ENCODE results near the gene TBC1D2.
"Not testable (repeated sequence)": the region's sequence is repeated elsewhere in the genome, so short reads cannot be mapped to it uniquely, and the experiment has no call there.

Gene TBC1D2

GRCh38 chr9:98175028-98175569 lies 80.3 kb downstream of the TBC1D2 start:
- Histone ChIP-seq H3K9me3 (ENCODE audit: control insufficient read depth in 1 of 2, low read length in 2 of 2) (no peaks in the 10 kb centered on the region), H3K4me3 (ENCODE audit: low read depth in 1 of 2, low read length in 2 of 2) (no peak overlapping the region), H3K36me3 (ENCODE audit: control insufficient read depth in 1 of 2, insufficient read depth in 2 of 2, low read length in 2 of 2) (no peaks in the 10 kb centered on the region), H3K27me3 (ENCODE audit: low read depth, low read length) (no peaks in the 10 kb centered on the region), H3K27ac (ENCODE audit: low read length) (no peak overlapping the region), H3K4me1 (ENCODE audit: control insufficient read depth in 1 of 2, insufficient read depth in 2 of 2, low read length in 2 of 2) (no peaks in the 10 kb centered on the region)

DNA sequence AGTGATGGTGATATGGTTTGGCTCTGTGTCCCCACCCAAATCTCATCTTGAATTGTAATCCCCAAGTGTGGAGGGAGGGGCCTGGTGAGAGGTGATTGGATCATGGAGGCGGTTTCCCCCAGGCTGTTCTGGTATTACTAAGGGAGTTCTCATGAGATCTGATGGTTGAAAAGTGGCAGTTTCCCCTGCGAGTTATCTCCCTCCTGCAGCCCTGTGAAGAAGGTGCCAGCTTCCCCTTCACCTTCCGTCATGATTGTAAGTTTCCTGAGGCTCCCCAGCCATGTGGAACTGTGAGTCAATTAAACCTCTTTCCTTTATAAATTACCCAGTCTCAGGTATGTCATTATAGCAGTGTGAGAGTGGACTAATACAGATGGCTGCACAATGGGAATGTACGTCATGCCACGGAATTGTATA lies 80.9 kb downstream of the TBC1D2 start:
- not testable (repeated sequence) for H3K27me3 ChIP-seq (ENCODE audit: low read depth, low read length); H3K4me3 ChIP-seq (ENCODE audit: low read depth in 1 of 2, low read length in 2 of 2); H3K36me3 ChIP-seq (ENCODE audit: control insufficient read depth in 1 of 2, insufficient read depth in 2 of 2, low read length in 2 of 2); H3K27ac ChIP-seq (ENCODE audit: low read length); H3K4me1 ChIP-seq (ENCODE audit: control insufficient read depth in 1 of 2, insufficient read depth in 2 of 2, low read length in 2 of 2); H3K9me3 ChIP-seq (ENCODE audit: control insufficient read depth in 1 of 2, low read length in 2 of 2)

DNA sequence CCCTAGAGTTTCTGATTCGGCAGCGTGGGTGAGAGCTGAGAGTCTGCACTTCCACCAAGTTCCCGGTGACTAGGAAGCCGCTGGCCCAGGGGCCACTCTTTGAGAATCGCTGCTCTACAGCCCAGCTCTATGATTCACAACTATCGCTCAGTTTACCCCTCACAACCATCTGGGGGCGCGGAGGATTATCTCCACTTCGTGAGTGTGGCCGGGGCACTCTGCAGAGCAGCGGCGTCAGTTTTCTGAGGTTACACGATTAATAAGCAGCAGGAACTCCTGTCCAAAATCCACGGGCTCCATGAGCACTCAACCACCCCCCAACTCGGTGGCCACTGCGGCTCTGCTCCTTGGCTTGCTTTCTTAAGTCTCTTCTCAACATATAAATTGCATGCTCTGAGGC lies 82.3 kb downstream of the TBC1D2 start:
- Histone ChIP-seq H3K27ac (ENCODE audit: low read length) (no peak overlapping the region), H3K4me3 (ENCODE audit: low read depth in 1 of 2, low read length in 2 of 2) (no peak overlapping the region), H3K9me3 (ENCODE audit: control insufficient read depth in 1 of 2, low read length in 2 of 2) (no peaks in the 10 kb centered on the region), H3K27me3 (ENCODE audit: low read depth, low read length) (no peaks in the 10 kb centered on the region), H3K4me1 (ENCODE audit: control insufficient read depth in 1 of 2, insufficient read depth in 2 of 2, low read length in 2 of 2) (peaks cover 0 to 5% of the 10 kb centered on the region in 2 donors), H3K36me3 (ENCODE audit: control insufficient read depth in 1 of 2, insufficient read depth in 2 of 2, low read length in 2 of 2) (no peaks in the 10 kb centered on the region)

GRCh38 chr9:98172604-98173003 lies 82.8 kb downstream of the TBC1D2 start:
- no peak overlapping the region for H3K27ac ChIP-seq (ENCODE audit: low read length)
- no peaks in the 10 kb centered on the region for H3K27me3 ChIP-seq (ENCODE audit: low read depth, low read length)
- H3K4me1 ChIP-seq (ENCODE audit: control insufficient read depth in 1 of 2, insufficient read depth in 2 of 2, low read length in 2 of 2), result peaks cover 0 to 5% of the 10 kb centered on the region in 2 donors
- H3K36me3 ChIP-seq (ENCODE audit: control insufficient read depth in 1 of 2, insufficient read depth in 2 of 2, low read length in 2 of 2), result no peaks in the 10 kb centered on the region
- H3K9me3 ChIP-seq (ENCODE audit: control insufficient read depth in 1 of 2, low read length in 2 of 2), result no peaks in the 10 kb centered on the region
- no peak overlapping the region for H3K4me3 ChIP-seq (ENCODE audit: low read depth in 1 of 2, low read length in 2 of 2)

GRCh38 chr9:98171176-98171925 lies 84.1 kb downstream of the TBC1D2 start:
- Histone ChIP-seq H3K27me3 (ENCODE audit: low read depth, low read length) (no peaks in the 10 kb centered on the region), H3K4me1 (ENCODE audit: control insufficient read depth in 1 of 2, insufficient read depth in 2 of 2, low read length in 2 of 2) (peaks cover 0 to 5% of the 10 kb centered on the region in 2 donors), H3K9me3 (ENCODE audit: control insufficient read depth in 1 of 2, low read length in 2 of 2) (no peaks in the 10 kb centered on the region), H3K27ac (ENCODE audit: low read length) (no peak overlapping the region), H3K4me3 (ENCODE audit: low read depth in 1 of 2, low read length in 2 of 2) (no peak overlapping the region), H3K36me3 (ENCODE audit: control insufficient read depth in 1 of 2, insufficient read depth in 2 of 2, low read length in 2 of 2) (no peaks in the 10 kb centered on the region)

DNA sequence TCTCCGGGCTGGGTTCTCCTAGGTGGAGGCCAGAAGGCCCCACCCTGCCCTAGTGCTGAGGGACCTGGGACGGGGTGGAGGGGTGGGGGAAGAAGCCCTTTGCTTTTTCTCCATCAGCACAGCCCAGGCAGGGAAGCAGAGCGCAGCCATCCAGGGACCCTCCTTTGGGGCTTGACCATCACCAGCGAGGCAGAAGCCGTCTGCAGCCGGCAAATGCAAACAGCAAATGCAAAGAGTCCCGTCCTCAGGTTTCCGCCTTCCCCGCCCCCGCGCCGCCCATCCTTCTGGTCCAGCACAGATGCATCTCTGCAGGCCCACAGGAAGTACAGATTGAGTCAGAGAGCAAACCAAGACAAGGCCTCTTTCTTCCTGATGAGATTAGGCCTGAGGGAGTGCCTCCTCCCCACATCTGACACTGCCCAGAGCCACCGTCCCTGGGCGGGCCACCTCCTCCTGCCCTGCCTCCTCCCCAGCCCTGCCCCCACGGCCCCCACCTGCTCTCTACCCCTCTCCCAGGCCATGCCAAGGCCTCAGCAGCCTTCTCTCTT lies 86.4 kb downstream of the TBC1D2 start:
- H3K36me3 ChIP-seq (ENCODE audit: control insufficient read depth in 1 of 2, insufficient read depth in 2 of 2, low read length in 2 of 2), result no peaks in the 10 kb centered on the region
- no peaks in the 10 kb centered on the region for H3K9me3 ChIP-seq (ENCODE audit: control insufficient read depth in 1 of 2, low read length in 2 of 2)
- no peak overlapping the region for H3K4me3 ChIP-seq (ENCODE audit: low read depth in 1 of 2, low read length in 2 of 2)
- H3K4me1 ChIP-seq (ENCODE audit: control insufficient read depth in 1 of 2, insufficient read depth in 2 of 2, low read length in 2 of 2), result peaks cover 0 to 5% of the 10 kb centered on the region in 2 donors
- peak overlapping the region; percentile 45 for H3K27ac ChIP-seq (ENCODE audit: low read length)
- H3K27me3 ChIP-seq (ENCODE audit: low read depth, low read length), result no peaks in the 10 kb centered on the region

DNA sequence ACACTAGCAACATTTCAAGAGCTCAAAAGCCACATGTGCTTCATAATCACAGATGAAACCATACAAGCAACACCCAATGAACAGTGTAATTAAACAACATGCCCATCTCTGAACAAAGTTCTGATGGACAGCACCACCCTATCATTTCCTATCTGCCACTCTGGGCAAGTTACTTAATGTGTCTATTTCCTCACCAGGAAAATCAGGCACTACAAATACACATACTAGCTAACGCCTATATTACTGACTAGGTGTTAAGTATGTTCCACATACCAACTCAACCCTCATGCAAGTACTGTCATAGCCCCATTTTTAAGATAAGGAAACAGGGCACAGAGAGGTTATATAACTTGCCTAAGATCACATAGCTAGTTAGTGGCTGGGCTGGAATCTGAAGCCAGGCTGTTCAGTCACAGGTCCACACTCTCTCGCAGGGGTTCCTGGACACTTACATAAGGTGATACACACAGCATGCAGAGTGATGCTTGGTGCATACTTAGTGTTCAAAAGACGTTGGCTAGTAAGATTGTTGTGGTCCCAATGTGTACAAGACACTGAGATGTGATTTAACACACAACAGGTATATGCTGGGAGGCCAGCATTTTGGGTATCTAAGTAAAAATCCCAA lies 87.2 kb downstream of the TBC1D2 start:
- peaks cover 0 to 5% of the 10 kb centered on the region in 2 donors for H3K4me1 ChIP-seq (ENCODE audit: control insufficient read depth in 1 of 2, insufficient read depth in 2 of 2, low read length in 2 of 2)
- no peaks in the 10 kb centered on the region for H3K9me3 ChIP-seq (ENCODE audit: control insufficient read depth in 1 of 2, low read length in 2 of 2)
- H3K27ac ChIP-seq (ENCODE audit: low read length), result no peak overlapping the region
- no peaks in the 10 kb centered on the region for H3K36me3 ChIP-seq (ENCODE audit: control insufficient read depth in 1 of 2, insufficient read depth in 2 of 2, low read length in 2 of 2)
- no peaks in the 10 kb centered on the region for H3K27me3 ChIP-seq (ENCODE audit: low read depth, low read length)
- no peak overlapping the region for H3K4me3 ChIP-seq (ENCODE audit: low read depth in 1 of 2, low read length in 2 of 2)

DNA sequence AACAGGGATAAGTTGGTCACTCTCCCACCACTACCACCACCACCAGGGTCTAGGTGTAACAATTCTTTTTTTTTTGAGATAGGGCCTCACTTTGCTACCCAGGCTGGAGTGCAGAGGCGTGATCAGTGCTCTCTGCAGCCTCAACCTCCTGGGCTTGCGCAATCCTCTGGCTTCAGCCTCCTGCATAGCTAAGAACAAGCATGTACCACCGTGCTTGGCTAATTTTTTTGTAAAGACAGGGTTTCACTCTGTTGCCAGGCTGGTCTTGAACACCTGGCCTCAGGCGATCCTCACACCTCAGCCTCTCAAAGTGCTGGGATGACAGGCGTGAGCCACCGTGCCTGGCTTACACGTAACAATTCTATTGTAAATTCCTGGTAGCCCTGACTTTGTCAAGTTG lies 90.5 kb downstream of the TBC1D2 start:
- H3K27ac ChIP-seq (ENCODE audit: low read length), result no peak overlapping the region
- H3K9me3 ChIP-seq (ENCODE audit: control insufficient read depth in 1 of 2, low read length in 2 of 2), result no peaks in the 10 kb centered on the region
- H3K4me1 ChIP-seq (ENCODE audit: control insufficient read depth in 1 of 2, insufficient read depth in 2 of 2, low read length in 2 of 2), result peaks cover 0 to 5% of the 10 kb centered on the region in 2 donors
- H3K4me3 ChIP-seq (ENCODE audit: low read depth in 1 of 2, low read length in 2 of 2), result no peak overlapping the region
- no peaks in the 10 kb centered on the region for H3K36me3 ChIP-seq (ENCODE audit: control insufficient read depth in 1 of 2, insufficient read depth in 2 of 2, low read length in 2 of 2)
- no peaks in the 10 kb centered on the region for H3K27me3 ChIP-seq (ENCODE audit: low read depth, low read length)

DNA sequence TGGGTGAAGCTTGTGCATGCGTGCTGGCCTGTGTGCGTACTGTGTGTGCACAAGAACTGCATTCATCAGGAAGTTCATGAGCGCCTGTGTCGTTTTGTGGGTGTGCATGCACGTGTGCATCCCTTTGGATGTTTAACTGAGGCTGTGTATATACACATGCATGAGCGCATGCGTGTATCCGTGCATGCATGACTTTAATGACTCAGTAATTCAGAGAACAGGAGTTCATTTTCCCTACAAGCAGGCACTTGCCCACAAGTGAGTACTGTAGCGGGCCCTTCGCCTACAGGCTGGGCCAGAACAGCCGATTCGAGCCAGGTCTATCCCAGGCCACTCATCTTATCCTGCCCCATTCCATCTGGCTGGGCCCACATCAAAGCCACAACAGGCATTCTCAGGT lies 92.8 kb downstream of the TBC1D2 start:
- Histone ChIP-seq H3K36me3 (ENCODE audit: control insufficient read depth in 1 of 2, insufficient read depth in 2 of 2, low read length in 2 of 2) (no peaks in the 10 kb centered on the region), H3K27me3 (ENCODE audit: low read depth, low read length) (no peaks in the 10 kb centered on the region), H3K4me3 (ENCODE audit: low read depth in 1 of 2, low read length in 2 of 2) (no peak overlapping the region), H3K9me3 (ENCODE audit: control insufficient read depth in 1 of 2, low read length in 2 of 2) (no peaks in the 10 kb centered on the region), H3K4me1 (ENCODE audit: control insufficient read depth in 1 of 2, insufficient read depth in 2 of 2, low read length in 2 of 2) (no peaks in the 10 kb centered on the region), H3K27ac (ENCODE audit: low read length) (no peak overlapping the region)

- Histone ChIP-seq H3K36me3 (ENCODE audit: control insufficient read depth in 1 of 2, insufficient read depth in 2 of 2, low read length in 2 of 2) (no peaks in the 10 kb centered on the region), H3K4me1 (ENCODE audit: control insufficient read depth in 1 of 2, insufficient read depth in 2 of 2, low read length in 2 of 2) (no peaks in the 10 kb centered on the region), H3K27me3 (ENCODE audit: low read depth, low read length) (no peaks in the 10 kb centered on the region), H3K9me3 (ENCODE audit: control insufficient read depth in 1 of 2, low read length in 2 of 2) (no peaks in the 10 kb centered on the region), H3K4me3 (ENCODE audit: low read depth in 1 of 2, low read length in 2 of 2) (no peak overlapping the region), H3K27ac (ENCODE audit: low read length) (no peak overlapping the region)
Measured at GRCh38 chr9:98161851-98162250, 93.6 kb downstream of the TBC1D2 start.

GRCh38 chr9:98159790-98160189 lies 95.7 kb downstream of the TBC1D2 start:
- no peaks in the 10 kb centered on the region for H3K27me3 ChIP-seq (ENCODE audit: low read depth, low read length)
- H3K4me1 ChIP-seq (ENCODE audit: control insufficient read depth in 1 of 2, insufficient read depth in 2 of 2, low read length in 2 of 2), result no peaks in the 10 kb centered on the region
- H3K9me3 ChIP-seq (ENCODE audit: control insufficient read depth in 1 of 2, low read length in 2 of 2), result no peaks in the 10 kb centered on the region
- H3K4me3 ChIP-seq (ENCODE audit: low read depth in 1 of 2, low read length in 2 of 2), result no peak overlapping the region
- no peak overlapping the region for H3K27ac ChIP-seq (ENCODE audit: low read length)
- H3K36me3 ChIP-seq (ENCODE audit: control insufficient read depth in 1 of 2, insufficient read depth in 2 of 2, low read length in 2 of 2), result no peaks in the 10 kb centered on the region

All from muscle layer of duodenum (tissue), 2 donors.